ENCODE results near the gene KANK4.

The KANK4 gene

DNA sequence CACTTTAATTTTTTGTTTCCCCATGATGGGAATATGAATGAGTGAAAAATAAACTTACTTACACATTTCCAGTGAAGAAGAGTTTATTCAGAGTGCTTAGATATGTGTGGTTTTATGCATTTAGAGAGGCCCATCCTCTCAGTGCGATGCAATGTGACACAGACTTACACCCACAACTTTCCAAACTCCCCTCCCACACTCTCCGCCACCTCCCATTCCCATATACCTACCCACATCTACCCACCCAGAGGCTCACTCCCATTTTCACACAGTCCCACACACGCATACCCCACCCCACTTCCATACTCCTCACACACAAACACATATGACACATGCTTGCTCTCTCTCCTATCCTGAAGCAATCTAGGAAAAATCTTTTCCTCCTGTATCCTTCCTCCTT lies 21.9 kb upstream of the KANK4 start (continued):
- TF ChIP-seq RARB (CRISPR knock-in tag; IDR thresholded peaks at IDR 0.05), result no peak
- no peak for TF ChIP-seq ZC3H10 (CRISPR knock-in tag; IDR thresholded peaks at IDR 0.05)
- no peak for TF ChIP-seq ZFP30 (CRISPR knock-in tag; IDR thresholded peaks at IDR 0.05)
- no peak for TF ChIP-seq SNAI2 (CRISPR knock-in tag; IDR thresholded peaks at IDR 0.05)
- no peak for TF ChIP-seq ESRRG (CRISPR knock-in tag; IDR thresholded peaks at IDR 0.05)
- TF ChIP-seq ZNF70 (CRISPR knock-in tag; IDR thresholded peaks at IDR 0.05), result no peak

DNA sequence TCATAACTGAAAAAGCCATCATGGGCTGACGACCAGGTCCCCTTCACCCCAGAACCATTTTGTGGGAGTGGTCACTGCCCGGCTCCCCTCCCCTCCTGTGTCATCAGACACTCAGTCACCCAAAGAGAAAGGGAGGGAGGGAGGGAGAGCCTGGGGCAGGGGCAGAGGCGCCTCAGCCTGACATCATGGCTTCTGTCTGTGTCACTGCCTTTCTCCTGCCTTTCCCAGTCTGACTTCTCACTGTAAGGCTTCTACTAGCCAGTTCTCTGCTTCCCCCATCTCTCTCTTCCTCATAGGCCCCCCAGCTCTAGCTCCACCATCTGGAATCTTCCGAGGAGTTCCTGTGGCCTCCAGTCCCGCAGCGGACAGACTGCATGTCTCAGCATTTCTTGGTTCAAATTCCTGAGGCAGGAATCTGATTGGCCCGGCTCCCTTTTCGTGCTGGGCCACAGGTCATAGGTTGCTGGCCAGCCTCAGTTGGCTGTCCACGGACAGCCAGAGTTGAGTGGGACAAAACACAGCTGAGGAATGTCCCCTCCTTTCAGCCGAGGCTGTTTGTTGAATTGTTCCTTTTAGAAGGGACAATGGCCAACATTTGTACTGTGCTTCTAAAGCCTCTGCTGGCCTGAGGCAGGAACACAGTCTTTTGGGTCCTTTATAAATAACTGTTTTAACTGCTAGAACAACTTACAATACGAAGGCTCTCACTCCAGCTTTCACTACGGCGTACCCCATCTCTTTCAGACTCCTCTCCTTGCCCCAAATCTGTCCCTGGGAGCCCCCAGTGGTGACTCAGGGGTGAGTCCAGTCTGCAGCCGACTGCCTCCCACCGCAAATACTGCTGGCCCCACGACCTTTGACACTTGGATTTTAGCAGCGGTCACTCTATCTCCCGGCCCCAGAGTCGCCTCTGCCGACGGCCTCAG lies 18.7 kb upstream of the KANK4 start:
- TF ChIP-seq ARNTL (CRISPR knock-in tag; IDR thresholded peaks at IDR 0.05; ENCODE audit: borderline replicate concordance, low read depth) (no peak), TCF4 (CRISPR knock-in tag; IDR thresholded peaks at IDR 0.05; ENCODE audit: borderline replicate concordance) (no peak), GLIS3 (CRISPR knock-in tag; IDR thresholded peaks at IDR 0.05) (no peak), PPARA (CRISPR knock-in tag; IDR thresholded peaks at IDR 0.05; ENCODE audit: borderline replicate concordance) (no peak), BACH2 (CRISPR knock-in tag; IDR thresholded peaks at IDR 0.05; ENCODE audit: borderline replicate concordance) (no peak), CSDC2 (CRISPR knock-in tag; IDR thresholded peaks at IDR 0.05) (no peak), ISL1 (CRISPR knock-in tag; IDR thresholded peaks at IDR 0.05) (no peak), ZNF8 (CRISPR knock-in tag; IDR thresholded peaks at IDR 0.05) (no peak), ZNF70 (CRISPR knock-in tag; IDR thresholded peaks at IDR 0.05) (no peak), TOX (CRISPR knock-in tag; IDR thresholded peaks at IDR 0.05; ENCODE audit: borderline replicate concordance) (no peak)
- TF ChIP-seq, protein P1, sequence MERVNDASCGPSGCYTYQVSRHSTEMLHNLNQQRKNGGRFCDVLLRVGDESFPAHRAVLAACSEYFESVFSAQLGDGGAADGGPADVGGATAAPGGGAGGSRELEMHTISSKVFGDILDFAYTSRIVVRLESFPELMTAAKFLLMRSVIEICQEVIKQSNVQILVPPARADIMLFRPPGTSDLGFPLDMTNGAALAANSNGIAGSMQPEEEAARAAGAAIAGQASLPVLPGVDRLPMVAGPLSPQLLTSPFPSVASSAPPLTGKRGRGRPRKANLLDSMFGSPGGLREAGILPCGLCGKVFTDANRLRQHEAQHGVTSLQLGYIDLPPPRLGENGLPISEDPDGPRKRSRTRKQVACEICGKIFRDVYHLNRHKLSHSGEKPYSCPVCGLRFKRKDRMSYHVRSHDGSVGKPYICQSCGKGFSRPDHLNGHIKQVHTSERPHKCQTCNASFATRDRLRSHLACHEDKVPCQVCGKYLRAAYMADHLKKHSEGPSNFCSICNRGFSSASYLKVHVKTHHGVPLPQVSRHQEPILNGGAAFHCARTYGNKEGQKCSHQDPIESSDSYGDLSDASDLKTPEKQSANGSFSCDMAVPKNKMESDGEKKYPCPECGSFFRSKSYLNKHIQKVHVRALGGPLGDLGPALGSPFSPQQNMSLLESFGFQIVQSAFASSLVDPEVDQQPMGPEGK (CRISPR knock-in tag; IDR thresholded peaks at IDR 0.05; ENCODE audit: borderline replicate concordance), result no peak
- TF ChIP-seq, protein P2, sequence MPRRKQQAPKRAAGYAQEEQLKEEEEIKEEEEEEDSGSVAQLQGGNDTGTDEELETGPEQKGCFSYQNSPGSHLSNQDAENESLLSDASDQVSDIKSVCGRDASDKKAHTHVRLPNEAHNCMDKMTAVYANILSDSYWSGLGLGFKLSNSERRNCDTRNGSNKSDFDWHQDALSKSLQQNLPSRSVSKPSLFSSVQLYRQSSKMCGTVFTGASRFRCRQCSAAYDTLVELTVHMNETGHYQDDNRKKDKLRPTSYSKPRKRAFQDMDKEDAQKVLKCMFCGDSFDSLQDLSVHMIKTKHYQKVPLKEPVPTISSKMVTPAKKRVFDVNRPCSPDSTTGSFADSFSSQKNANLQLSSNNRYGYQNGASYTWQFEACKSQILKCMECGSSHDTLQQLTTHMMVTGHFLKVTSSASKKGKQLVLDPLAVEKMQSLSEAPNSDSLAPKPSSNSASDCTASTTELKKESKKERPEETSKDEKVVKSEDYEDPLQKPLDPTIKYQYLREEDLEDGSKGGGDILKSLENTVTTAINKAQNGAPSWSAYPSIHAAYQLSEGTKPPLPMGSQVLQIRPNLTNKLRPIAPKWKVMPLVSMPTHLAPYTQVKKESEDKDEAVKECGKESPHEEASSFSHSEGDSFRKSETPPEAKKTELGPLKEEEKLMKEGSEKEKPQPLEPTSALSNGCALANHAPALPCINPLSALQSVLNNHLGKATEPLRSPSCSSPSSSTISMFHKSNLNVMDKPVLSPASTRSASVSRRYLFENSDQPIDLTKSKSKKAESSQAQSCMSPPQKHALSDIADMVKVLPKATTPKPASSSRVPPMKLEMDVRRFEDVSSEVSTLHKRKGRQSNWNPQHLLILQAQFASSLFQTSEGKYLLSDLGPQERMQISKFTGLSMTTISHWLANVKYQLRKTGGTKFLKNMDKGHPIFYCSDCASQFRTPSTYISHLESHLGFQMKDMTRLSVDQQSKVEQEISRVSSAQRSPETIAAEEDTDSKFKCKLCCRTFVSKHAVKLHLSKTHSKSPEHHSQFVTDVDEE (CRISPR knock-in tag; IDR thresholded peaks at IDR 0.05), result no peak
- TF ChIP-seq, protein P3, sequence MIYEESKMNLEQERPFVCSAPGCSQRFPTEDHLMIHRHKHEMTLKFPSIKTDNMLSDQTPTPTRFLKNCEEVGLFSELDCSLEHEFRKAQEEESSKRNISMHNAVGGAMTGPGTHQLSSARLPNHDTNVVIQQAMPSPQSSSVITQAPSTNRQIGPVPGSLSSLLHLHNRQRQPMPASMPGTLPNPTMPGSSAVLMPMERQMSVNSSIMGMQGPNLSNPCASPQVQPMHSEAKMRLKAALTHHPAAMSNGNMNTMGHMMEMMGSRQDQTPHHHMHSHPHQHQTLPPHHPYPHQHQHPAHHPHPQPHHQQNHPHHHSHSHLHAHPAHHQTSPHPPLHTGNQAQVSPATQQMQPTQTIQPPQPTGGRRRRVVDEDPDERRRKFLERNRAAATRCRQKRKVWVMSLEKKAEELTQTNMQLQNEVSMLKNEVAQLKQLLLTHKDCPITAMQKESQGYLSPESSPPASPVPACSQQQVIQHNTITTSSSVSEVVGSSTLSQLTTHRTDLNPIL (CRISPR knock-in tag; IDR thresholded peaks at IDR 0.05; ENCODE audit: low read depth), result no peak
- TF ChIP-seq, protein P4, sequence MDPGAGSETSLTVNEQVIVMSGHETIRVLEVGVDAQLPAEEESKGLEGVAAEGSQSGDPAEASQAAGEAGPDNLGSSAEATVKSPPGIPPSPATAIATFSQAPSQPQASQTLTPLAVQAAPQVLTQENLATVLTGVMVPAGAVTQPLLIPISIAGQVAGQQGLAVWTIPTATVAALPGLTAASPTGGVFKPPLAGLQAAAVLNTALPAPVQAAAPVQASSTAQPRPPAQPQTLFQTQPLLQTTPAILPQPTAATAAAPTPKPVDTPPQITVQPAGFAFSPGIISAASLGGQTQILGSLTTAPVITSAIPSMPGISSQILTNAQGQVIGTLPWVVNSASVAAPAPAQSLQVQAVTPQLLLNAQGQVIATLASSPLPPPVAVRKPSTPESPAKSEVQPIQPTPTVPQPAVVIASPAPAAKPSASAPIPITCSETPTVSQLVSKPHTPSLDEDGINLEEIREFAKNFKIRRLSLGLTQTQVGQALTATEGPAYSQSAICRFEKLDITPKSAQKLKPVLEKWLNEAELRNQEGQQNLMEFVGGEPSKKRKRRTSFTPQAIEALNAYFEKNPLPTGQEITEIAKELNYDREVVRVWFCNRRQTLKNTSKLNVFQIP (CRISPR knock-in tag; IDR thresholded peaks at IDR 0.05; ENCODE audit: borderline replicate concordance, low read depth), result no peak

DNA sequence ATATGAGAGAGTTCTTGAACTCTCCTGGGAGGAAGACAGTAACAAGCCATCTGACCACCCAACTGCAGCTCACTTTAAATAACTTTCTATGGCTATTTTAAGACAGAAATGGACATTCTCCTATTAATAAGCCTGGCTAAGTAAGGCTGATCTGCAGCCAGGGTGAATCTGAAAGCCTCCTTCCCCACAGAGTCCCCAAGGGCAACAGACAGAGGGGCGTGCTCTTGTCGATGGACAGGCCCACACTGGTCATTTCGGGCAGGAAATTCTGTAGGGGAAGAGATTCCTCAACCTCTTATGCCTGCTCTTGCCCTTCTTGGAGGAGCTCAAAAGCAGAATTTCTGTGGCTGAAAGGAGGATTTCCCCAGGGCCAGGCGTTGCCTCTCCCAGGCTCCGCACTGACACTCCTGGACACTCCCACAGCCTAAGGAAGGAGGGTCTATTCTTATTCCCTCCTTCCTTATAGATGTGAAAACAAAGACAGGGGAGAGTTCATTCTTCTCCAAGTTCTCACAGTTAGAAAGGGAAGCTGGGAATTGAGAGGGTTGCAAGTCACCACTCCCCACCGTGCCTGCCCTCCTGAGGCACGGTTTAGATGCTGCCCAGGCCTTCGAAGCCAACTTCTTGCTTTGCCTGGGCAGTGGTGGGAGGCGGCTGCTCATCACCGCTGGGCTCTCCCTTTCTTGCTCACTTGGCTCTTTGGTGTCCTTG lies 17.9 kb upstream of the KANK4 start:
- ATAC-seq, result no peak
- TF ChIP-seq CSDC2 (CRISPR knock-in tag; IDR thresholded peaks at IDR 0.05), result no peak
- TF ChIP-seq, protein P2 (CRISPR knock-in tag; IDR thresholded peaks at IDR 0.05), result no peak
- TF ChIP-seq OSR1 (CRISPR knock-in tag; IDR thresholded peaks at IDR 0.05), result no peak
- TF ChIP-seq, protein P1 (CRISPR knock-in tag; IDR thresholded peaks at IDR 0.05; ENCODE audit: borderline replicate concordance), result no peak
- TF ChIP-seq GLIS3 (CRISPR knock-in tag; IDR thresholded peaks at IDR 0.05), result no peak
- TF ChIP-seq ARNTL (CRISPR knock-in tag; IDR thresholded peaks at IDR 0.05; ENCODE audit: borderline replicate concordance, low read depth), result no peak
- TF ChIP-seq, protein P3 (CRISPR knock-in tag; IDR thresholded peaks at IDR 0.05; ENCODE audit: low read depth), result no peak
- no peak for TF ChIP-seq ZNF8 (CRISPR knock-in tag; IDR thresholded peaks at IDR 0.05)
- TF ChIP-seq TOX (CRISPR knock-in tag; IDR thresholded peaks at IDR 0.05; ENCODE audit: borderline replicate concordance), result no peak
- TF ChIP-seq ESRRG (CRISPR knock-in tag; IDR thresholded peaks at IDR 0.05), result no peak
- no peak for TF ChIP-seq ZC3H10 (CRISPR knock-in tag; IDR thresholded peaks at IDR 0.05)
- TF ChIP-seq PPARA (CRISPR knock-in tag; IDR thresholded peaks at IDR 0.05; ENCODE audit: borderline replicate concordance), result no peak

More for the DNA sequence above, 18.7 kb upstream of the KANK4 start:
- ATAC-seq, result no peak; the same call in 1 of the 3 replicates
